ENCODE results near the gene CCT6B.

CCT6B gene

DNA sequence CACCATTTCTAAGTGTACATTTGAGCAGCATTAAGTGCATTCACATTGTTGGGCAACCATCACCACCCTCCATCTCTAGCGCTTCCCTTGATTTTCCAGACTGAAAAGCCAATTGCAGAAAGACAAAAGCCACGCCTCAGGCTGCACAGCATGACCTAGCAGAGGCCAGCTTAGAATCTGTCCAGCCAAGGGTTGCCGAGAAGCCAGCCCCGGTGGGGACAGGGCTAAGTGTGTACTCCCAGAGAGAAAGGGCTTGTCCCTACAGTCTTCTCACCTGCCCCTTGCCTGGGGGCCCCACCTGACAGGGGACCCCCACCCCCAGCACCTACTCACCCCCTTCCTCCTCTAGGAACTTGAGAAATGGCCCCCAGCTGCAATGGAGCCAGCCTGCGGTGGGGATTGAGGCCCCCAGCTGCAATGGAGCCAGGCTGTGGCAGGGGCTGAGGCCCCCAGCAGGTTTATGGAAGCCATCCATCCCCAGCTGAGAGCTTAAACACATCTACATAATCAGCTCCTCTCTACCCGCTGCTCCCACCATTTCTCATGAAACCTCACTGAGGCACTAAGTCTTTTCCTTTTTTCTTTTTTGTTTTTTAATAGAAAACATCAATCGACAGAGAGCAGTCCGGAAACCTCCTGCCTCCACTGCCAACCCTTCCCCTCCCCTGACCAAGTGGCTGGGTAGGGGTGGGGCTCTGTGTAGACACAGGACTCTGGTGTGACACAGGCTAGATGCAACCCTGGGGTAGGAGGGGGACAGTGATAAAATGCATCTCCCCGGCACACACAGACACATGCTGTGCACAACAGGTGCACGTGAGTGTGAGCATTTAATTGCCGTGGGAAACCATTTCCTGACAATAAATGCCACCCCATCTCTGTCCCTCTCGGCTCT is 77.9 kb downstream of the CCT6B start:
- no peak for DNase-seq

- no peak for DNase-seq
These were observed 82.1 kb downstream of the CCT6B start for GRCh38 chr17:34879146-34879545.
